Hindlimb muscle (tissue), 1 donor: ENCODE data around the gene SDS. TPM values are rescaled to one million over a fixed set of nuclear protein-coding genes. Genes with fewer than 3 reads are reported as not detected.

Experiments used
- DNase-seq: peaks from one replicate; pipeline ENCODE4 v3.0.0-alpha.2; 2013
- polyA plus RNA-seq: library from polyadenylated mRNA; unstranded; fragments of 120-200 nt; gene quantifications from one replicate; pipeline ENCODE4 v1.2.1, GENCODE V29; 2013; ENCODE audit not compliant: insufficient read length

SDS gene
- polyA plus RNA-seq, 1 donor: 0.75 TPM

GRCh38 chr12:113398346-113399290 lies 5.1 kb downstream of the SDS start:
- DNase-seq: no peak

- no peak for DNase-seq
These were observed 6.0 kb downstream of the SDS start for GRCh38 chr12:113397497-113398197.

GRCh38 chr12:113396828-113397496 lies 6.7 kb downstream of the SDS start:
- DNase-seq: no peak

GRCh38 chr12:113396200-113396599 lies 7.5 kb downstream of the SDS start:
- DNase-seq: no peak

- DNase-seq: no peak
These were observed 8.6 kb downstream of the SDS start for GRCh38 chr12:113395119-113395518.

- no peak for DNase-seq
These were observed 9.9 kb downstream of the SDS start for GRCh38 chr12:113393749-113394148.

- DNase-seq: no peak
These were observed 10.6 kb downstream of the SDS start for GRCh38 chr12:113392988-113393579.

GRCh38 chr12:113392520-113392919 lies 11.2 kb downstream of the SDS start:
- no peak for DNase-seq

- DNase-seq: no peak
These were observed 11.9 kb downstream of the SDS start for GRCh38 chr12:113391650-113392337.

- DNase-seq: no peak
These were observed 12.5 kb downstream of the SDS start for GRCh38 chr12:113391145-113391544.

- DNase-seq: no peak
These were observed 13.3 kb downstream of the SDS start for GRCh38 chr12:113390064-113391043.

GRCh38 chr12:113388351-113388750 lies 15.3 kb downstream of the SDS start:
- DNase-seq: no peak

GRCh38 chr12:113387631-113388030 lies 16.1 kb downstream of the SDS start:
- no peak for DNase-seq

- no peak for DNase-seq
These were observed 16.7 kb downstream of the SDS start for GRCh38 chr12:113386866-113387566.

GRCh38 chr12:113385282-113385882 lies 18.3 kb downstream of the SDS start:
- DNase-seq: no peak

GRCh38 chr12:113384778-113385177 lies 18.9 kb downstream of the SDS start:
- no peak for DNase-seq

- no peak for DNase-seq
These were observed 21.5 kb downstream of the SDS start for GRCh38 chr12:113382206-113382605.

- DNase-seq: no peak
These were observed 22.5 kb downstream of the SDS start for GRCh38 chr12:113381220-113381619.

- no peak for DNase-seq
These were observed 25.4 kb downstream of the SDS start for GRCh38 chr12:113378291-113378690.
